Smooth muscle cell (in vitro differentiated cells): ENCODE measurements around the gene PRC1. TPM values are rescaled to one million over a fixed set of nuclear protein-coding genes. Genes with fewer than 3 reads are reported as not detected.
"Not testable (repeated sequence)": the region's sequence is repeated elsewhere in the genome, so short reads cannot be mapped to it uniquely, and the experiment has no call there.

Experiments used
- DNase-seq: peaks from one replicate; lab custom pipeline; 2025; ENCODE audit not compliant: unreplicated experiment; lab: John Stamatoyannopoulos, UW
- H2AFZ ChIP-seq: fragments of 200-600 bp; sonication (generic); 2 replicates; pipeline ENCODE4 v1.6.0; 2016; ENCODE audit warnings: antibody characterized with exemption, low read depth, mild to moderate bottlenecking
- H3F3A ChIP-seq: fragments of 200-600 bp; sonication (generic); 2 replicates; pipeline ENCODE4 v1.6.0; 2017; ENCODE audit warnings: antibody characterized with exemption, low read depth
- H3K27ac ChIP-seq: fragments of 200-600 bp; sonication (generic); 2 replicates; pipeline ENCODE4 v1.5.1; 2016; ENCODE audit warnings: low read depth, mild to moderate bottlenecking
- H3K27me3 ChIP-seq: fragments of 200-600 bp; sonication (generic); 2 replicates; pipeline ENCODE4 v1.6.1; 2016; ENCODE audit warnings: low read depth, mild to moderate bottlenecking
- H3K36me3 ChIP-seq: fragments of 200-600 bp; sonication (generic); 2 replicates; pipeline ENCODE4 v1.5.1; 2016; ENCODE audit warnings: low read depth
- H3K4me1 ChIP-seq: fragments of 200-600 bp; sonication (generic); 2 replicates; pipeline ENCODE4 v1.5.1; 2016; ENCODE audit warnings: low read depth
- H3K4me2 ChIP-seq: fragments of 200-600 bp; sonication (generic); 2 replicates; pipeline ENCODE4 v1.6.0; 2016; ENCODE audit warnings: mild to moderate bottlenecking
- H3K4me3 ChIP-seq: fragments of 200-600 bp; sonication (generic); 2 replicates; pipeline ENCODE4 v1.5.1; 2016; ENCODE audit warnings: mild to moderate bottlenecking
- H3K79me2 ChIP-seq: fragments of 200-600 bp; sonication (generic); 2 replicates; pipeline ENCODE4 v1.6.0; 2016; ENCODE audit warnings: low read depth, mild to moderate bottlenecking
- H3K9ac ChIP-seq: fragments of 200-600 bp; sonication (generic); 2 replicates; pipeline ENCODE4 v1.6.0; 2016; ENCODE audit warnings: low read depth
- H3K9me3 ChIP-seq: fragments of 200-600 bp; sonication (generic); replicated peaks from 2 replicates; pipeline ENCODE4 v1.5.1; 2016; ENCODE audit warnings: low read depth
- H4K20me1 ChIP-seq: fragments of 200-600 bp; sonication (generic); 2 replicates; pipeline ENCODE4 v1.6.0; 2016; ENCODE audit warnings: low read depth
- CTCF ChIP-seq: fragments of 200-600 bp; sonication (generic); IDR thresholded peaks from 2 replicates; pipeline ENCODE4 v1.5.1; 2017; ENCODE audit warnings: borderline replicate concordance, mild to moderate bottlenecking, antibody characterized with exemption; ENCODE audit not compliant: insufficient read depth, poor library complexity, severe bottlenecking
- WGBS: methylation state at CpG from one replicate; pipeline ENCODE4 v1.1.7; 2016; ENCODE audit warnings: low lambda C conversion rate; 5-methylcytosine and 5-hydroxymethylcytosine counted together
- polyA plus RNA-seq: library from polyadenylated mRNA; unstranded; fragments of >200 nt; fragmentation: Nextera tagmentation; extraction: Ambion mirVana; gene quantifications from 2 replicates; pipeline ENCODE4 v1.2.1, GENCODE V29; 2016
- total RNA-seq: library from RNA; depleted of rRNA; stranded (reverse); fragments of >200 nt; gene quantifications from 2 replicates; pipeline ENCODE4 v1.2.3, GENCODE V29; 2014

PRC1 gene
- total and polyA plus RNA-seq, 2 experiments from 2014 or later = 20.4 to 32.3 TPM

GRCh38 chr15:90929246-90930019 lies 64.9 kb downstream of the PRC1 start:
- H3K27ac ChIP-seq = no peak overlapping the region

GRCh38 chr15:90928106-90928505 lies 66.2 kb downstream of the PRC1 start:
- H3K79me2 ChIP-seq = not testable (repeated sequence)
- WGBS = 96% methylated on average over 7 of the region's 7 CpGs

More at GRCh38 chr15:90929246-90930019, 64.9 kb downstream of the PRC1 start:
- H3F3A ChIP-seq = peaks cover 4% of the 10 kb centered on the region
- no peak for TF ChIP-seq CTCF
- H3K4me2 ChIP-seq = no peak overlapping the region
- no peak for DNase-seq
- H3K79me2 ChIP-seq = no peaks in the 10 kb centered on the region
- H3K36me3 ChIP-seq = no peaks in the 10 kb centered on the region
- H3K4me3 ChIP-seq = no peak overlapping the region
- 97% methylated on average over 21 of the region's 21 CpGs for WGBS
- no peak overlapping the region for H3K9ac ChIP-seq
- H3K4me1 ChIP-seq = no peaks in the 10 kb centered on the region
- no peak overlapping the region for H2AFZ ChIP-seq
- no peaks in the 10 kb centered on the region for H4K20me1 ChIP-seq
- H3K27me3 ChIP-seq = no peaks in the 10 kb centered on the region
- H3K9me3 ChIP-seq = no peaks in the 10 kb centered on the region

GRCh38 chr15:90926766-90927165 lies 67.6 kb downstream of the PRC1 start:
- not testable (repeated sequence) for H3K27ac ChIP-seq, H3F3A ChIP-seq, H3K9ac ChIP-seq, H3K4me1 ChIP-seq, H3K9me3 ChIP-seq, H3K36me3 ChIP-seq, H3K27me3 ChIP-seq, H3K4me3 ChIP-seq, H3K79me2 ChIP-seq, H4K20me1 ChIP-seq, DNase-seq, H3K4me2 ChIP-seq, H2AFZ ChIP-seq
- WGBS = 93% methylated on average over 10 of the region's 10 CpGs

More at GRCh38 chr15:90928106-90928505, 66.2 kb downstream of the PRC1 start:
- not testable (repeated sequence) for H3K27ac ChIP-seq, H3K9ac ChIP-seq, H3F3A ChIP-seq, H4K20me1 ChIP-seq, H3K27me3 ChIP-seq, DNase-seq, H3K4me1 ChIP-seq, H3K4me3 ChIP-seq, H3K4me2 ChIP-seq, H2AFZ ChIP-seq, H3K9me3 ChIP-seq, H3K36me3 ChIP-seq

GRCh38 chr15:90924375-90924774 lies 70.0 kb downstream of the PRC1 start:
- H3K27ac ChIP-seq = no peak overlapping the region
- no peak overlapping the region for H3K4me2 ChIP-seq
- no peak overlapping the region for H3K9ac ChIP-seq
- no peaks in the 10 kb centered on the region for H3K36me3 ChIP-seq
- no peaks in the 10 kb centered on the region for H4K20me1 ChIP-seq
- no peaks in the 10 kb centered on the region for H3K27me3 ChIP-seq
- no peak for DNase-seq
- 91% methylated on average over 5 of the region's 5 CpGs for WGBS
- no peak for TF ChIP-seq CTCF
- H3K4me1 ChIP-seq = no peaks in the 10 kb centered on the region
- H3K79me2 ChIP-seq = no peaks in the 10 kb centered on the region
- no peaks in the 10 kb centered on the region for H3F3A ChIP-seq
- no peak overlapping the region for H3K4me3 ChIP-seq
- H2AFZ ChIP-seq = no peak overlapping the region
- no peaks in the 10 kb centered on the region for H3K9me3 ChIP-seq

- not testable (repeated sequence) for DNase-seq
Measured at GRCh38 chr15:90922712-90923322, 71.5 kb downstream of the PRC1 start.

More at GRCh38 chr15:90922712-90923322, 71.5 kb downstream of the PRC1 start:
- not testable (repeated sequence) for H3K9me3 ChIP-seq, H4K20me1 ChIP-seq, H3K27me3 ChIP-seq, H3K4me2 ChIP-seq, H3K9ac ChIP-seq, H3K27ac ChIP-seq, H3K4me1 ChIP-seq, H3K79me2 ChIP-seq, H3K36me3 ChIP-seq, H3K4me3 ChIP-seq, H3F3A ChIP-seq, H2AFZ ChIP-seq
- 95% methylated on average over 7 of the region's 7 CpGs for WGBS
